ENCODE measurements around the gene RPL32.

RPL32 gene

DNA sequence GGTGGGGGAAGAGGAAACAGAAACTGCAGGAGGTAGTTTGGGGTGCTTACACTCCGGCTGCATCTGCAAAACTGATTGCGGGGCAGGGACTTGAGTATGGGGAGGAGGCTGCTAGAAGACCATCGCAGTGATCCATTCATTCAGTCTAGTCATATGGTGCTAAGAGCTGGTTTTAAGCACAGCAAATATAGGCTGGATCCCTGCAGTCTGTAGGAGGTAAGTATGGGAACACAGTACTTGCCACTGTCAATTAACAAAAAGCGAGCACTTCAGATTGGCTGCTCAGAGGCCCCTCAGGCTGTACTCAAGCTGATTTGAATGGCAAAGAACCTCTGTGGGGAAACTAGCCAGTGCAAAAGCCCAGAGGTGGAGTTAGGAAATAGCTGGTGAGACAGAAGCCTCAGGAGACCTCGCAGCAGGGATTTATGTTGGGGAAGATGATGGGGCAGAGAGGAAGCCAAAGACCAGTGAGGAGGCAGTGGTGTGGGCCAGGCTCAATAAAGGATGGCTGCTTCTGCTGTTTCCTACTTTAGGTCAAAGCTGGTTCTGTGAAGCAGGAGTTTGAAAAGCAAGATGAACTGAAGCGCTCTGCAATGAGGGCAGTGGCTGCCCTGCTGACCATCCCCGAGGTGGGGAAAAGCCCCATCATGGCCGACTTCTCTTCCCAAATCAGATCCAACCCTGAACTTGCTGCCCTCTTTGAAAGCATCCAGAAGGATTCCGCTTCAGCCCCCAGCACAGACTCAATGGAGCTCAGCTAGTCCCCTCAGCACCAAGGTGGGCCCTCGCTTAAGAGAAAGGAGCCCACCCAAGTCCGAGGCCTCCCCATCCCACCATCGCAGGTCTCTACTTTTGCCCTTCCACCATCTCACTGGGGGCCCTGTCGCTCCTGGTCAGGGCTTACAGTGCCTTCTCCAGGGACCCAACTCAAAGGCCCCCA lies 7.9 kb downstream of the RPL32 start:
- DNase-seq (ENCODE audit: low read depth in 2 of 2): no peak

DNA sequence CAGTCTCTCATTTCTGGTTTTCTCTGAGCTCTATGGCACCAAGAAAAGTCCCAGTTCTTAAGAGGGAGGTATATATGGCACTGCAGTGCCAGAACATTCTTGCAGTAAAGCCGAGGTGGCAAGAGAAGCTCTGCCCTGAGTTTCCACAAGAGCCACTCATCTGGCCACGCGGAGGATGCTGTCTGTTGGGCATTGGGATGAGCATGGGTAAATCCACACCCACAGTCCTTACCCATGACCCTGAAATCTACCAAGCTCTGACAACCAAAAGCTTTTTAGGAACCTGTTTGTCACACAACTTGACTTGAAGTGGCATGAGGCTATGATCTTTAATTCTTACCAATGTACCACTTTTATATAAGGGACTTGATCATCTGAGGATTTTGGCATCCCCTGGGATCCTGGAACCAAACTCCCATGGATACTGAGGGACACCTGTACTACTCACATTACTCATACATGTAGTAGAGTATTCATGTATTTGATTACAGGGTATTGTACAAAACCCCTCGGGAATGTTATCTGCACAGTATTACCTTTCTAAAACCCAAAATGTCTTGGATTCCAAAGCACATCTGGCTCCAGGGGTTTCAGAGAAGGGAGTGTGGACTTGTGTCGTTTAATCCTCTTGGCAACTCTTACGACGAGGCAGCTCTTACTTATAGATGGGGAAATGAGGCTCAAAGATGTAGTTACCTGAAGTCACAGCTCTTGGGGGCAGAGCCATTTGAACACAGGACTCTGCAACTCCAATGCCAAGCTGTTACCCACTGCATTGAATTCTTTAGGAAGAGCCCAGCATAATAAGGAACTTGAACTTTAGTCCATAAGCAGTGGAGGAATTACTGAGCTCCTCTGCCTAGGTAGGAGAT lies 8.8 kb downstream of the RPL32 start:
- DNase-seq (ENCODE audit: low read depth in 2 of 2): no peak

DNA sequence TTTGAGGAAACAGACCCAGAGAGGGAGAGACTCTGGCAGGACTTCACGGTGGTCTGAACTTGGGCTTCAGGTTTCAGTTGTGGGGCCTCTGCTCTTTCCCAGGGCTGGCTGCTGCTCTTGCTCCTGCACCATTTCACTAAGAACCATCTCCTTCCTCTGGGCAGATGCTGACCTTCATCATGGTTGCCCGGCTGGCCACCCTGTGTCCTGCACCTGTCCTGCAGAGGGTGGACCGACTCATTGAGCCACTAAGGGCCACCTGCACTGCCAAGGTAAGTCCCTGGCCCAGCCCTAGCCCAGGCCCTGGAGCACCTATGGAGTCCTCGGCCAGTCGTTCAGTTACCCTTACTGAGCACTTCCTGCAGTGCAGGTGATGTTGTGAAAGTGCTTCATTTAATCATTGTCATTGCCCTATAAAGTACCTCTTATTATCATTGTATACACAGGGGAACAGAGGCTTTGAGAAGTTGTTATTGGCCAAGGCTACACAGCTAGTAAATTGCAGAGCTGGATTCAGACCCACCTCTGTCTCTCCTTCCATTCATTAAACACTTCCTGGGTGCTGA lies 10.0 kb downstream of the RPL32 start:
- DNase-seq (ENCODE audit: low read depth in 2 of 2): no peak

DNA sequence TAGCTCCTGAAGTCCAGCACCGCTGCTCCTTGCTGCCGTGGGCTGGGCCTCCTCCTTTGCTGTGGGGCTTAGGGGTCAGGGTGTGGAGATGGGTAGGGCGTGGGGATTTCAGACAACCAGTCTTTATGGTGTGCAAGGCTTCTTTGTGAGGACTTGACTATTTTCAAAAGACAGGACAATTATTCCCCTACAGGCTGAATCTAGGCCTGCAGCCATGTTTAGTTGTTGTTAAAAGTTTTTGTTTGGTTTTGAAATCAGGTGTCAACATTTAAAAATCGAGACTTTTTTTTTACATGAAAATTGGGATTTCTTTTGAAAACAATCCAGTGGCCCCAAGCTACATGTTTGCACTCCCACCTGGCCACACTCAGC lies 10.6 kb downstream of the RPL32 start:
- no peak for DNase-seq (ENCODE audit: low read depth in 2 of 2)

DNA sequence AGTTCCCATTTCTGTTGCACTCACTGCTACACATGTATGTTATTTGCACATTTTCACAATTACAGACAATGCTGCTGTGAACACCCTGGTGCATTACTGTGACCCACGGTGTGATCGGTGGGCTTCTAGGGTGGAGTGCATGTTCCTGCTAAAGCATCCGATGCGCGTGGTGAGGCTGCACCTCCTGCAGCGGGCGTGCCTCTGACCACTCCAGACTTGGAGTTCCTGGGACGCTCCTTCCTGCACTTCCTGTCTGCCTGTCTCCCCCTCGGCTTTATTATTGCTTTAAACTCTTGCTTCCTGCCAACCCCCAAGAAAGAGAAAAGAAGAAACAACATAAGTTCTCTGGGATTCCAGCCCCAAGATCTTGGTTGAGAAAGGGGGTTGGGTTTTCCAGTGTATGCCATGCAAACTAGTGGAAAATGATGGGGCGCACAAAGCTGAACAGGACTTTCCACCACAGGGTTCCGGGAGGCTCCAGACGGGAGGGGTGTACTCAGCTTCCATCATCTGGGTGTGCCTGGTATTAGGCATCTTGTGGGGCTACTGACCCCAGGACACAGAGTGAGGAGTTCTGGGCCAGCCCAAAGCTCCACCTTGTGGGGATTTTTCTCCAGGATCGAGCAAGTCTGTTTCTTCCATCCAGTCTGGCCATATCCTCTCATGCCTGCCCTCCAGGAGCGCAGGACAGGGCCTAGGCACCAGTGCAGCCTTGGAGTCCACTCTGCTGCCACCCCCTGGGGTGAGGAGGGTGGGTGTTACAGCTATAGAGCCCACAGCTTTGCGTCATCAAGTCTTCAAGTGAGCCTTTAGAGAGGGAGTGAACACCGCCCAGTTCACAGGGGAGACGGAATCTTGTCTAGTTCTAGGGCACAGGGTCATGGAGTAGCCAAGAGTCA lies 11.2 kb downstream of the RPL32 start:
- DNase-seq (ENCODE audit: low read depth in 2 of 2): no peak

DNA sequence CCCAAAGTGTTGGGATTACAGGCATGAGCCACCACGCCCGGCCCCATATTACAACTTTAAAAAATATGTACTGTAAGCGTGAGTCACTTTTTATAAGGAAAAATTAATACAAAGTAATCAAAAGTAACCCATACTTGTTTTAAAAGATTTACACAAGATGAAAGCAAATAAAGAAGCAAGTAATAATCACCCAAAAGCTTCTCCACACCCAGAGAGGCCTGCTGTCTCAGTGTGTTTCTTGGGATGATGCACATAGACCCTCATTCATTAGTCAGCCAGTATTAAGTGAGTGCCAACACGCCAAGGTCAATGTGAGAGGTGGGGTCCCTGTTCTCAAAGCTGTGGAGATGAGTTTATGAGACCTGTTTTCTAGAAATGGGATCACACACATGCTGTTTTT lies 12.0 kb downstream of the RPL32 start:
- DNase-seq (ENCODE audit: low read depth in 2 of 2): no peak

DNA sequence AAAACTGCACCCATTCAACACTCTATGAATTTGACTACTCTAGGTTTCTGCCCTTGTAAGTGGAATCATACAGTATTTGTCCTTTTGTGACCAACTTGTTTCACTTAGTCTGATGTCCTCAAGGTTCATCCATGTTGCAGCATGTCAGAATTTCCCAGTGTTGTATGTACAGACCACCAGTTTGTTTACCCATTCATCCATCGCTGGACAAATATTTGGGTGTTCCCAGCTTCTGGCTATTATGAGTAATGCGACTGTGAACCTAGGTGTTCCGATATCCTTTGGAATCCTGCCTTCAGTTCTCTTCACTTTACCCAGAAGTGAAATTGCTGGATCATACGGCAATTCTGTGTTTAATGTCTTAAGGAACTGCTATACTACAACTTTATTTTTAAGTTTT lies 12.6 kb downstream of the RPL32 start:
- no peak for DNase-seq (ENCODE audit: low read depth in 2 of 2)

DNA sequence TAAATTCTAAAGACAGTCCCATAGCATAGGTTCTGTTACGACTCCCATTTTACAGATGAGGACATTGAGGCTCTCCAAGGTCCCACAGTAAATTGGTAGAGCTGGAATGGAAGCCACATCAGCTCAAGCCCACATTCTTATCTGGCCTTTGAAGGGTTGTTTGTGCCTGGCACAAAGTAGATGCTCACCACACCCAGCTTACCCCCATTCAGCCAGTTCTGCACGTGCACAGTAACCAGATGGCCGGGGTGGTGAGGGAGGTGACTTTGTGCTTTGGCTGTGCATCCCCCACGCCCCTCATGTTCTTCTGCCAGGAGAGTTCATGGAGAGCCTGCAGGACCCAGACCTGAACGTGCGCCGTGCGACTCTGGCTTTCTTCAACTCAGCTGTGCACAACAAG lies 16.2 kb downstream of the RPL32 start:
- no peak for DNase-seq (ENCODE audit: low read depth in 2 of 2)

DNA sequence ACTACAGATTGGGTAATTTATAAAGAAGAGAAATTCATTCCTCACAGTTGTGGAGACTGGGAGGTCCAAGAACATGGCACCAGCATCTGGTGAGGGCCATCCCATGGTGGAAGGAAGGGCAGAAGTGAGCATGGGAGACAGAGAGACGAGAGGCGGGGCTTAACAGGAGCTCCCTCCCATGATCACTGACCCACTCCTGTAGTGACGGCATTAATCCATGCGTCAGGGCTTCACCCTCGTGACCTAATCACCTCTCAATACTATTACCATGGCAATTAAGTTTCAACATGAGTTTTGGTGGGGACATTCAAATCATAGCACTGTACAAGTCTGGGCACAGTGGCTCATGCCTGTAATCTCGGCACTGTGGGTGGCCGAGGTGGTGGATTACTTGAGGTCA lies 17.1 kb downstream of the RPL32 start:
- DNase-seq (ENCODE audit: low read depth in 2 of 2): no peak

DNA sequence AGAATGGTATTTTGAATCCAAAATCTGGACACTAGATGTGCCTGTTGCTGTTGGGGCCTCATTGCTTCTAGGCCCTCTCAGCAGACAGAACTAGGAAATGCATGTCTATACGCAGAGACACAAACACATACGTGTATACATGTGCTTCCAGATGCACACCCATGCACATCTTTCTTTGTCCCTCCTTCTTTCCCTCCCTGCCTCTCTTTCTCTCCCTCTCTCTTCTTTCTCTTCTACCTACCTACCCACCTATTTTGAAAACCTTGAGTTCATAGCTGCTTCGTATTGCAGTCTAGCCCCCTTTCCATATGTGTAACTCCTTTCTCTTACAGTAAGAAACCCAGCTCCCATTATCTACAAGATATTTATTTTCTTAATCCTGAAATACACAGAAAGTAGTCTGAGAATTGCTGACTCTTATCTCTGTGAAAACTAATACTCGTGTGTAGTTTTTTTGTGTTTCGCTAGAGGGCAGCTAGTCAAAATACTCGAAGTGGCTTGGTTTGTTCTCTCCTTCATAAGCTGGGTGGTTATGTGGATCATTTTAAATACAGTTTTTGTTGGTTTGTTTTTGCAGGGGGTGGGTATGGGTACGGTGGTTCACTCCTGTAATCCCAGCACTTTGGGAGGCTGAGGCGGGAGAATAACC lies 18.5 kb downstream of the RPL32 start:
- no peak for DNase-seq (ENCODE audit: low read depth in 2 of 2)

DNA sequence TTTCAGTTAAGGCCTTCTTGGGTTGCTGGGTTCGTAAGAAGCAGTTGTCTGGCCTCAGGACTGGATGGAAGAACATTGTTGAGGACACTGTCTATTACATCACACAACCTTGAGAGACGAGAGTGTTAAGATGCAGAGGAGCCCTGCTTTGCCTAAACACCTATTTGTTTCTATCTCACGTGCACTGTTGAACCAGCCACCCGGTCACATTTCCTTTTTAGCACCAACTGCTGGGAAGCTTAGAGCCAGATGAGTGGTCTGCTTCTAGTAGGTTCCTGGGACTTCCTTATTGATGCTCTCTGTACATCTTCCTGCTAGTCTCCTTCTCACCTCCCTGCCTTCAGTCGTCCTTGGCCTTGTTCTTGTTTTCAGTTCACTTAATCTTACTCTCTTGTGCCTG lies 22.6 kb downstream of the RPL32 start:
- DNase-seq (ENCODE audit: low read depth in 2 of 2): no peak

DNA sequence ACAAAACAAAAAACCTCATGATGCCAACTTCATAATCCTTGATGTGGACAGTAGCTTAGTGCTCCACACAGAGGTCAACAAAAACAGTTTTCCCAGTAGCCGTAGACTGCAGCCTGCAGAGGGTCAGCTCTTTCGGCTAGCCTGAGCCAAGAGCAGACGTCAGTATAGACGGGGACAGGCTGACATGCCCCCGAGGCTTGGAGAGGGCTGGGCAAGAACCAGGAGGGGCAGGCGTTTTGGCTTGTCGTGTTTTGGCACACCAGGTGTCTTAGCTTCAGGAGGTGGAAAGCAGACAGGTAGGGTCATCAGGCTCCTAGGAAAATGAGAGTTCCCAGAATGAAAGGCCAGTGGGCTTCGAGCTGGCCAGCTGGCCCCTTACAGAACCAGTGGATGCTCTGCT lies 23.1 kb downstream of the RPL32 start:
- no peak for DNase-seq (ENCODE audit: low read depth in 2 of 2)

DNA sequence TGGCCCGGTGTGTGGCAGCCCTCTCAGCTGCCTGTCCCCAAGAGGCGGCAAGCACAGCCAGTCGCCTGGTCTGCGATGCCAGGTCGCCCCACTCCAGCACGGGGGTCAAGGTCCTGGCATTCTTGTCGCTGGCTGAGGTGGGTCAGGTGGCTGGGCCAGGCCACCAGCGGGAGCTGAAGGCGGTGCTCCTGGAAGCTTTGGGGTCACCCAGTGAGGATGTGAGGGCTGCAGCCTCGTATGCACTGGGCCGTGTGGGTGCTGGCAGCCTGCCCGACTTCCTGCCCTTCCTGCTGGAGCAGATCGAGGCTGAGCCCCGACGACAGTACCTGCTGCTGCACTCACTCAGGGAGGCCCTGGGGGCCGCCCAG lies 24.0 kb downstream of the RPL32 start:
- no peak for DNase-seq (ENCODE audit: low read depth in 2 of 2)

DNA sequence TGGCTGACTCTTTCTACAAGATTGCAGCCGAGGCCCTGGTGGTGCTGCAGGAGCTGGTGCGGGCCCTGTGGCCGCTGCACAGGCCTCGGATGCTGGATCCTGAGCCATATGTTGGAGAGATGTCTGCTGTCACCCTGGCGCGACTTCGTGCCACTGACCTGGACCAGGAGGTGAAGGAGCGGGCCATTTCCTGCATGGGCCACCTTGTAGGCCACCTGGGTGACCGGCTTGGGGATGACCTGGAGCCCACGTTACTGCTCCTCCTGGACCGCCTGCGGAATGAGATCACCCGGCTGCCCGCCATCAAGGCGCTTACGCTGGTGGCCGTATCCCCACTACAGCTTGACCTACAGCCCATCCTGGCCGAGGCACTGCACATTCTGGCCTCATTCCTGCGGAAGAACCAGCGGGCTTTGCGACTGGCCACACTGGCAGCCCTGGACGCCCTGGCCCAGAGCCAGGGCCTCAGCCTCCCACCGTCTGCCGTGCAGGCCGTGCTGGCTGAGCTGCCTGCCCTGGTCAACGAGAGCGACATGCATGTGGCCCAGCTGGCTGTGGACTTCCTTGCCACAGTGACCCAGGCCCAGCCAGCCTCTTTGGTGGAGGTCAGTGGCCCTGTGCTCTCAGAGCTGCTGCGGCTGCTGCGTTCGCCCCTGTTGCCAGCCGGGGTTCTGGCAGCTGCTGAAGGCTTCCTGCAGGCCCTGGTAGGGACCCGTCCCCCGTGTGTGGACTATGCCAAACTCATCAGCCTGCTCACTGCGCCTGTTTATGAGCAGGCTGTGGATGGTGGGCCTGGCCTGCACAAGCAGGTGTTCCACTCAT lies 24.6 kb downstream of the RPL32 start:
- no peak for DNase-seq (ENCODE audit: low read depth in 2 of 2)

DNA sequence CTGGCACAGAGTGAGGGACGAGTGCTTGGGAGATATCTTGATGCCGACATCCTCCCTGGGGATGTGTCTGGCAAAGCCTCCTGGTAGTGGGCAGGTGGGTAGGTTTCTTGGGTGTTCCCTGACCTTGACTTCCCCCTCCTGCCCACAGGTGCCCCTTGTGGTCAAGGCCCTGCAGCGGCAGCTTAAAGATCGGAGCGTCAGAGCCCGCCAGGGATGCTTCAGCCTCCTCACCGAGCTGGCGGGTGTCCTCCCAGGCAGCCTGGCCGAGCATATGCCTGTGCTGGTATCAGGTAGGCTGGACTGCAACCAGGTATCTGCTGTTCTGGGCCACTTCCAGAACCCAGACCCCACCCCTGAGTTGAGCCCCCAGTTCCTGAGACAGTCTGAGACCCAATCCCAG lies 25.6 kb downstream of the RPL32 start:
- no peak for DNase-seq (ENCODE audit: low read depth in 2 of 2)

DNA sequence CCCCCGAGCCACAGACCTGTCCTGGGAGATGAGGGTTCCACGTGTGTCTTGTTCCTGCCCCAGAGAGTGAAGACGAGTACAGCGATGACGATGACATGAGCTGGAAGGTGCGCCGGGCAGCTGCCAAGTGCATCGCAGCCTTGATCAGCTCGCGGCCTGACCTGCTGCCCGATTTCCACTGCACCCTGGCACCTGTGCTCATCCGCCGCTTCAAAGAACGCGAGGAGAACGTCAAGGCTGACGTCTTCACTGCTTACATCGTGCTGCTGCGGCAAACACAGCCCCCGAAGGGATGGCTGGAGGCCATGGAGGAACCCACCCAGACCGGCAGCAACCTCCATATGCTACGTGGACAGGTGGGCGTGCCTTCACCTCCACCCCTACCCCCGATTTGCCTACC lies 26.3 kb downstream of the RPL32 start:
- DNase-seq (ENCODE audit: low read depth in 2 of 2): no peak

DNA sequence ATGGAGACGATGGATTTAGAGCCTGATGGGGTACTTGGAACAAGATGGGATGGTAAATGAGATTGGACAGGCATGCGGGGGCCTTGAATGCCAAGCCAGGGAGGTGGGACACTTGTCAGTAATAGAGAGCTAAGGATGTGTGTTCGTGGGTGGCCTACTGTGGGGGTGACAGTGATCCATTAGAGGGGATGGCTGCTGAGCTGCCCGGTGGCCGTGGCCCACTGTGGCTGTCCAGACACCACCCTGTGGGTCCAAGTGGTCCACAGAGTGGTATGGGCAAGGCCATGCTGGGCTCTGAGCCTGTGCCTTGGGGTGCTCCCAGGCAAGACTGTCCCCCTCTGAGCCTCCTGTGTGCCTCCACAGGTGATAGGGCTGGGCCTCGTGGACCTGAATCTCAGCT lies 27.4 kb downstream of the RPL32 start:
- DNase-seq (ENCODE audit: low read depth in 2 of 2): no peak

DNA sequence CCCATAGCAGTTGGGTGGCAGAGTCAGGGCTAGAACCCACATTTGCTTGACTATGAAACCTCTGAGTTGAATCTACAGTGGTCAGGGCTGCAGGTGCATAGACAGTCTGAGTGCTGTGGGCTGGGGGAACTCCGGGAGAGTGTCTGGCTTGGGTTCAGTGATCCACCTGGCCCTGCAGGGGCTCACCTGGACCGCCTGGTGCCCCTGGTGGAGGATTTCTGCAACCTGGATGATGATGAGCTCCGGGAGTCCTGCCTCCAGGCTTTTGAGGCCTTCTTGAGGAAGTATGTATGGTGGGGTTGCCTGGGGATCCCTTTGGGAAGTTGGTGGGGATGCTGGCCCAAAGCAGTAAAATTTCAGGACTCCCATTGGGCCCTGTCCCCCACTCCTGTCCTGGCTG lies 28.6 kb downstream of the RPL32 start:
- DNase-seq (ENCODE audit: low read depth in 2 of 2): no peak

DNA sequence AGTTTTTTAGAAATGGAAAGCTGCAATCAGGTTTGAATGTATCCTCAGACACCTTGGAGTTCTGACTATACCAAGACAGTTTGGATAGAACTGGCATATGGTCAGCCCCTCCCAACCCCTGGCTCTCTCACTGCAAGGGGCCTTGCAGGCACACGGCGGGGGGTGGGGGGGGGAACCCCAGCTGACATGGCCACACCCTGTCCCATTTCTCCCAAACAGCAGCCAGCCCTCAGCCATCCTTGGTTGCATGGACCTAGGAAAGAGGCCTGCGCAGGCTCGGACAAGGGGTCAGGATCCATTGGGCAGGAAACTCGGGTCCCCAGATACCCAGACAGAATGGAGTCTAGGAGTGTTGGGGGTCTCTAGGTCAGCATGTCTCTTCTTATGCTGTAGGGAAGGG lies 30.4 kb downstream of the RPL32 start:
- DNase-seq (ENCODE audit: low read depth in 2 of 2): no peak
